Activated CD4-positive, alpha-beta T cell treated with anti-CD3 and anti-CD28 coated beads for 36 hours (primary cell): ENCODE results near the gene FER. TPM values are rescaled to one million over a fixed set of nuclear protein-coding genes. Genes with fewer than 3 reads are reported as not detected.

Source experiments
- ATAC-seq: fragments of 200-7000 bp; cut with Tn5 transposase; one replicate; pipeline ENCODE4 v1.10.0; 2021; ENCODE audit warnings: mild to moderate bottlenecking, moderate library complexity
- CTCF ChIA-PET: fragments of 350-600 bp; sonication (Branson Sonifier 250); formaldehyde crosslinking; loops from one replicate; lab custom pipeline; 2021; ENCODE audit warnings: antibody characterized with exemption; lab: Charles Lee
- POLR2A ChIA-PET: fragments of 350-600 bp; sonication (Branson Sonifier 250); formaldehyde crosslinking; loops from one replicate; lab custom pipeline; 2021; ENCODE audit warnings: antibody characterized with exemption, inconsistent platforms; lab: Charles Lee
- DNase-seq: peaks from one replicate; pipeline ENCODE4 v3.0.0-alpha.2; 2020
- H3K27ac Mint-ChIP-seq: one replicate; pipeline ENCODE4 v1.8.0; 2021; ENCODE audit warnings: mixed read lengths
- H3K27me3 Mint-ChIP-seq: one replicate; pipeline ENCODE4 v1.8.0; 2021; ENCODE audit warnings: mixed read lengths
- H3K36me3 Mint-ChIP-seq: one replicate; pipeline ENCODE4 v1.8.0; 2021; ENCODE audit warnings: low read depth, mixed read lengths
- H3K4me1 Mint-ChIP-seq: one replicate; pipeline ENCODE4 v1.8.0; 2021; ENCODE audit warnings: mixed read lengths
- H3K4me3 Mint-ChIP-seq: one replicate; pipeline ENCODE4 v1.8.0; 2021; ENCODE audit warnings: mild to moderate bottlenecking, moderate library complexity, mixed read lengths
- H3K9me3 Mint-ChIP-seq: one replicate; pipeline ENCODE4 v1.8.0; 2021; ENCODE audit warnings: low read depth, mixed read lengths
- intact Hi-C, 2 experiments: fragments of 100-400 bp; cut with DNase I in 1 of 2; cut with micrococcal nuclease in 1 of 2; formaldehyde crosslinking; loops; one replicate each; pipeline versions ENCODE4 v1.14.2 to v1.15.1; 2022 to 2024; cut with DNase I, micrococcal nuclease
- total RNA-seq, 2 experiments: library from RNA; stranded (reverse); gene quantifications; one replicate each; pipeline ENCODE4 v1.2.3, GENCODE V29; 2021

Gene FER
- total RNA-seq, 2 experiments from 2014 or later, result 9.3 to 9.9 TPM

DNA sequence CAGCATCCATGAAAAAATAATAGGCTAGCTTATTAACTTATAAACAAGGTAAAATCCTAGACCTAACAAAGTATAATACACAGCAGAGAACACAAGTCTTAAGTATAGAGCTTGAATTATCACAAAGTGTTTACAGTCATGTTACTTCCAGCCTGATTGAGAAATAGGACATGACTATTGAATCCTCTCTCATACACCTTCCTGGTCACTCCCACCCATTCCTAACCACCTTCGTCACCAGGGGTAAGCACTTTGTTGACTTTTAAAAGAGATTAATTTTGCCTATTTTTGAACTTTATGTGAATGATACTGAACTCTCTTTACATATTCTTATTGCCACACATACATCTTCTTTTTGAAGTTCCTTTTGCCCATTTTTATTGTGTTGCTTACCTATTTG lies 336.2 kb downstream of the FER start:
- intact Hi-C loops, result no loop called here
- no peak for DNase-seq
- Mint-ChIP-seq H3K27ac (no peak overlapping the region), H3K36me3 (no peaks in the 10 kb centered on the region), H3K9me3 (no peaks in the 10 kb centered on the region), H3K27me3 (no peaks in the 10 kb centered on the region), H3K4me1 (no peaks in the 10 kb centered on the region), H3K4me3 (no peak overlapping the region)
- POLR2A ChIA-PET, result no interaction called here
- ATAC-seq, result no peak
- CTCF ChIA-PET, result no interaction called here

DNA sequence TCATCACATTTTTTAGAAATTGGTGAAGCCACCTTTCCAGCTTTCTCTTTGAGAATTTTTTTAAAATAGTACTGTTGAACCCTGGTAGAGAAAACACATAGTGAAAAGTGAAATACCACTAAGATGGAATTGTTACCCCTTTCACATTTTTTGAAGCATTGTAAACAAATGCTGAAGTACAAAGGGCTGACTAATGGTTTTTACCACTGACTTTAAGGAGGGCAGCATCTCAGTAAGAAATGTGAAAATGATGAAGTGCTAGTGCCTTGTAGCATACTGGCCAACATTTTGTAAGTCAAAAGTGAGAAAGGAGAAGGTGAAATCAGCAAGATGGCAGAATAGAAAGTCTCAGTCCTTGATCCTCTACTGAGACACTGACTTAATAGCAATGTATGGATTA lies 341.5 kb downstream of the FER start:
- no peak for DNase-seq
- no peak overlapping the region for H3K4me3 Mint-ChIP-seq
- intact Hi-C loops, result no loop called here
- H3K27me3 Mint-ChIP-seq, result no peaks in the 10 kb centered on the region
- no peaks in the 10 kb centered on the region for H3K4me1 Mint-ChIP-seq
- no peak for ATAC-seq
- no peaks in the 10 kb centered on the region for H3K9me3 Mint-ChIP-seq
- POLR2A ChIA-PET, result interaction anchor here (0.6 kb wide), 1 partner anchor 13 kb away, joined by 7 read pairs; no protein-coding TSS in a partner anchor
- CTCF ChIA-PET, result no interaction called here
- H3K27ac Mint-ChIP-seq, result no peak overlapping the region
- H3K36me3 Mint-ChIP-seq, result no peaks in the 10 kb centered on the region

DNA sequence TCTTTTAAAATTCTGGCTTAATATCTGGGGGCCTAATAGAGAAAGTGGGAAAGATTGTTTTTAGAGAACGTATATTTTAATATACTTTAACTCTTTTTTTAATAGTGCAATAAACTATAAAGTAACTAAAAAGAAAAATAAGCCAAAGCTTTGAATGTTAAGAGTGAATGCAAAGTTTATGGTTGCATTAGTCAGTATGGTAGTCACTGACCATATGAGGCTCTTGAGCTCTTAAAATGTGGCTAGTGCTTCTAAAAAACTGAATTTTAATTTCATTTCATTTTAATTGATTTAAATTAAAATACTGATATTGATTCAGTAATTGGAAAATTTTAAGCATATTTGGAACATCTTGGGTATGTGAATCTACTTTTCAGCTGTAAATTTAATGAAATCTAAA lies 351.4 kb downstream of the FER start:
- H3K4me1 Mint-ChIP-seq, result no peaks in the 10 kb centered on the region
- ATAC-seq (no peak), DNase-seq (no peak)
- no peak overlapping the region for H3K4me3 Mint-ChIP-seq
- intact Hi-C loops, result no loop called here
- ChIA-PET POLR2A (no interaction called here), CTCF (no interaction called here)
- no peaks in the 10 kb centered on the region for H3K27me3 Mint-ChIP-seq
- H3K36me3 Mint-ChIP-seq, result no peaks in the 10 kb centered on the region
- H3K27ac Mint-ChIP-seq, result no peak overlapping the region
- no peaks in the 10 kb centered on the region for H3K9me3 Mint-ChIP-seq

DNA sequence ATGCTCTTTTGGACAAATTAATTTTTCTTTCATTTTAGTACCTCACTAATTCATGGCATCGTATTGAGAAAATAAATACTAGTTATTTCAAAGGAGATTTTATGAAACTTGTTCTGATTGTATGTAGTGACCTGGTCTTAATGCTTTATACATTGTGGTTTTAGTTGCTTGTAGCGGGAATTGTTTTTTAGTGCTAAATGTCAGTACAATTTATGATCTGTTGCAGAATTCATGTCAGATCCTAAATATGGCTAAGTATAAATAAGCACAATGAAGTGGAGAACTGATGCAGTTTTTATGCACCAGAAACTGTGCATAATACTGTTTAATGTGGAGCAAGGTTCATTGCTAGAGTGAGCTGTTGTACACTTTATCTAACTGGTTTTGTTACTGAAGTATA lies 353.3 kb downstream of the FER start:
- DNase-seq (no peak), ATAC-seq (no peak)
- H3K27me3 Mint-ChIP-seq, result no peaks in the 10 kb centered on the region
- CTCF ChIA-PET, result no interaction called here
- no peaks in the 10 kb centered on the region for H3K36me3 Mint-ChIP-seq
- H3K9me3 Mint-ChIP-seq, result no peaks in the 10 kb centered on the region
- H3K4me1 Mint-ChIP-seq, result no peaks in the 10 kb centered on the region
- intact Hi-C loops, result no loop called here
- POLR2A ChIA-PET, result no interaction called here
- no peak overlapping the region for H3K27ac Mint-ChIP-seq
- no peak overlapping the region for H3K4me3 Mint-ChIP-seq

DNA sequence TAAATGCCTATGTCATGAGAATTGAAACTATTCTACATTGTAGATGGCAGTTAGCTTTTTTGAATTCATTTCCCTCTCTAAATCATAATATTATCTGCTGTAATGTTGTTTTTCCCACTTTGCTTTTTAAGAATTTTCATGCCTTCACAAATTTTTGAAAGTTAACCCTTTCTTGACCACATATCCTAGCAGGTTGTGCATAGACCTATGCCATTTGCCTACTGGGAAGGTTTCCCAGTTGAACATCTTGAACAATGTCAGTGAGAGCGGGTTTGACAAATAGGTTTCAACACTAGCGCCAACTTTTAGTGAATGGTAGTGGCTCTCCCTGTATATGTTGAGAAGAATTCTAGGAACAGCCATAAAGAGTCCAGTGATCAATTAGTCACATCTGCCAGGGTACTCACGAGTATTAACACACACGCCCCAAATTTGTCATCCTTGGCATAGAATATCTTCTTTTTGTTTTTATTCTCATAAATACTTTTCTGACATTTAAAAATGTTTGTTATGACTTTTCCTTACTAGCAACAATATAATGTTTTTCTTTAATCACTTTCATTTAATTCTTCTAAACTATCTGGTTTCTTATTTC lies 354.5 kb downstream of the FER start:
- no peaks in the 10 kb centered on the region for H3K36me3 Mint-ChIP-seq
- ATAC-seq (no peak), DNase-seq (no peak)
- H3K4me1 Mint-ChIP-seq, result no peaks in the 10 kb centered on the region
- intact Hi-C loops, result no loop called here
- H3K27ac Mint-ChIP-seq, result no peak overlapping the region
- ChIA-PET CTCF (no interaction called here), POLR2A (no interaction called here)
- H3K9me3 Mint-ChIP-seq, result no peaks in the 10 kb centered on the region
- H3K27me3 Mint-ChIP-seq, result no peaks in the 10 kb centered on the region
- no peak overlapping the region for H3K4me3 Mint-ChIP-seq

DNA sequence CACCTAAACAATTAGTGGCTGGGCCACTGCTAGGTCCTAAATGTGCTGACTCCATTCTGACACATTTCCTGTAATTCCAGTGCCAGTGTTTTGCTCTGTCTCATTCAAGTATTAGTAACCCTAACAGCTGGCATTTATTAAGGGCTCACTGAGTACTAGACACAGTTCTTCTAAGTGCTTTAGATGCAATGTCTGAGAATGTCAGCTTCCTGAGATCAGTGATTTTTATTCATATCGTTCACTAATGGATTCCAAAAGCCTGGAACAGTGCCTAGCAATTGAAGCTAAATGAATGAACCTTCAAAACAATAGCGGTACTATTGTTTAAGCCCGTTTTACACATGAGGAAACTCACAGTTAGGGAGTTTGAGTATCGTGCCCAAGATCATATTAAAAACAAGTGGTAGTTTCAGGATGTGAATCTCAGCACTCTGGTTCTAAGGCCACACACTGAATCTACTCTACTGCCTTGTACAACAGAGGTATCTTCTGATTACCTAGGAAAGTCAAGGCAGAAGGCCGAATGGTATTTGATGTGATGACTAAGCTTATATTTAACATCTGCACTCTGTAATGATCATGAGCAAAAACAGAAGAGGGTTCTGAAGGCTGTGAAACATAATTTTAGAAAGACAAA lies 358.1 kb downstream of the FER start:
- DNase-seq, result no peak
- H3K4me3 Mint-ChIP-seq, result no peak overlapping the region
- H3K9me3 Mint-ChIP-seq, result no peaks in the 10 kb centered on the region
- POLR2A ChIA-PET, result no interaction called here
- ATAC-seq, result no peak
- H3K27me3 Mint-ChIP-seq, result no peaks in the 10 kb centered on the region
- no peaks in the 10 kb centered on the region for H3K36me3 Mint-ChIP-seq
- CTCF ChIA-PET, result interaction anchor here (0.7 to 0.8 kb wide), 2 partner anchors 279 to 336 kb away, joined by 3 read pairs; no protein-coding TSS in a partner anchor
- H3K27ac Mint-ChIP-seq, result no peak overlapping the region
- no peaks in the 10 kb centered on the region for H3K4me1 Mint-ChIP-seq
- intact Hi-C loops, result no loop called here

DNA sequence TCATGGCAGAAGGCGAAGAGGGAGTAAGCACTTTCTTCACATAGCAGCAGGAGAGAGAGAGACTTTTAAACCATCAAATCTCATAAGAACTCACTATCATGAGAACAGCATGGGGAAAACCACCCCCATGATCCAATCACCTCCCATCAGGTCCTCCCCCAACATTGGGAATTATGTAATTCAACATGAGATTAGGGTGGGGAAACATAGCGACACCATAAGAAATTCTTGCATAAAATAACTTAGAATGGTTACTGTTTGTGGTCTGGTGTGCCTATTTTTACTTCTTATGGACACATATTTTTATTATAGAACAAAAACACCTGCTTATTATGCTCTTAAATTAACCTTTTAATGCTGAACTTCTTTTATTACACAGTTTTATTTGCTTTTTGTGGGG lies 364.0 kb downstream of the FER start:
- H3K36me3 Mint-ChIP-seq, result no peaks in the 10 kb centered on the region
- no peaks in the 10 kb centered on the region for H3K9me3 Mint-ChIP-seq
- H3K27ac Mint-ChIP-seq, result no peak overlapping the region
- H3K27me3 Mint-ChIP-seq, result no peaks in the 10 kb centered on the region
- ChIA-PET POLR2A (no interaction called here), CTCF (no interaction called here)
- intact Hi-C loops, result no loop called here
- no peak overlapping the region for H3K4me3 Mint-ChIP-seq
- DNase-seq (no peak), ATAC-seq (no peak)
- no peaks in the 10 kb centered on the region for H3K4me1 Mint-ChIP-seq

DNA sequence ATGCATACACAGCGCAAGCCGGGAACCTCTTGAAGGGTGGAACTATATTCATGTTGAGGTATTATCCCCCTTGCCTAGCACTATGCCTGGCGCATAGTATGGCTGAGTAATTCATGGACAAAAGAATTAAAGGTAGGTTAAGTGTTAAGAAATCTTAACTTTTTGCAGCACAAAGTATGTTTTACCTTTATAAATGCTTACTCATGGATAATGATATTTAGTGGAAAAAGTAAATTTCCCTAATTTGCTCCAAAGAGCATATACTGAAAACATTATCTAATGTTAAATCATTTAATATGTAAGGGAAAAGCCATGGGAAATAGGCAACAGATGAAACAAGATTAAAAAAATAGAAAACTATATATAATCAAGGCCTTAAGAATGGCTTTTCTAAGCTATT lies 365.9 kb downstream of the FER start:
- H3K4me1 Mint-ChIP-seq, result no peaks in the 10 kb centered on the region

DNA sequence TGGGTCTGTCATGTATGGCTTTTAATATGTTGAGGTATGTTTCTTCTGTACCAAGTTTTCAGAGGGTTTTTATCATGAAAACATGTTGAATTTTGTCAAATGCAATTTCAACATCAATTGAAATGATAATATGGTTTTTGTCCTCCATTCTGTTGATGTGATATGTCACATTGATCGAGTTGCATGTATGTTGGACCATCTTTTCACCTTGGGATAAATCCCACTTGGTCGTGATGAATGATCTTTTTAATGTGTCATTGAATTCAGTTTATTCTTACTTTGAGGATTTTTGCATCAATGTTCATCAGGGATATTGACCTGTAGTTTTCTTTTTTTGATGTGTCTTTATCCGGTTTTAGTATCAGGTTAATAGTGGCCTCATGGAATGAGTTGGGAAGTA lies 373.5 kb downstream of the FER start:
- H3K4me1 Mint-ChIP-seq, result no peaks in the 10 kb centered on the region
- no peak overlapping the region for H3K27ac Mint-ChIP-seq
- CTCF ChIA-PET, result interaction anchor here (0.6 kb wide), 1 partner anchor 1826 kb away, joined by 3 read pairs; no protein-coding TSS in a partner anchor
- no peak overlapping the region for H3K4me3 Mint-ChIP-seq
- no peak for DNase-seq
- H3K27me3 Mint-ChIP-seq, result no peaks in the 10 kb centered on the region
- peaks cover 15% of the 10 kb centered on the region for H3K9me3 Mint-ChIP-seq
- ATAC-seq, result no peak
- peaks cover 8% of the 10 kb centered on the region for H3K36me3 Mint-ChIP-seq
- POLR2A ChIA-PET, result no interaction called here
- intact Hi-C loops, result no loop called here

More for the DNA sequence above, 365.9 kb downstream of the FER start:
- Mint-ChIP-seq H3K27me3 (no peaks in the 10 kb centered on the region), H3K36me3 (no peaks in the 10 kb centered on the region), H3K27ac (no peak overlapping the region), H3K9me3 (no peaks in the 10 kb centered on the region), H3K4me3 (no peak overlapping the region)
- intact Hi-C loops, result no loop called here
- CTCF ChIA-PET, result no interaction called here
- POLR2A ChIA-PET, result interaction anchor here (0.7 kb wide), 1 partner anchor 64 kb away, joined by 6 read pairs; no protein-coding TSS in a partner anchor
- no peak for DNase-seq
- no peak for ATAC-seq

DNA sequence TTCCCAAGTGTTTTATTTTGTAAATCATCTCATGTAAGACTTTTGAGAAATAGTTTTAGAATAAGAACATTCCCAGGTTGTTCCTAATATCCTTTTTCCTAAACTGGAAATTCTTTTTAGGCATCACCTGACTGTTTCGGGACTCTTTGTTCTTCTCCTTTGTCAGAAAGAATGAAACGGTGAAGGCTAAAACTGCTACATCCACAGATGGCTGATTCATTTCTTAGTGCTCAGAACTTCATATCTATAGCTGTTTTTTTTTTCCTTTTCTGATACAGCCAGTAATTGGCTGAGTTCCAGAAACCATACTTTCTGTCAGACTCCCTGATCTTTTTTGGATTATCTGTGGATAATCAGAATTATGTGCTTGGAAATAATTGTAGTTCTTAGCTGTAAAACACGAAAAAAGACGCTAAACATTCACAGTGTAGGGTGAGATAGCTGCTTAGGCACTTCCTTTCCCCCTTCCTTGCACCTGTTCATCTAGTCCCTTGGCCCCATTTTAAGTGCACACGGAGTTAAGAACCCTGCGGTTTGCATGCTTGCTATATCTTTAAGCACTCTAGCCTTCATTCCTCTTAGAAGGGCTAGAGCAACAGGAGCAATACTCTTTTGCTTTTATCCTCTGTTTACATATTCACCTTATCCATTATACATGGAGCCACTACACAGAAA lies 378.2 kb downstream of the FER start:
- ATAC-seq (no peak), DNase-seq (no peak)
- H3K36me3 Mint-ChIP-seq, result peaks cover 7% of the 10 kb centered on the region
- ChIA-PET CTCF (interaction anchor here (0.5 to 0.7 kb wide), 2 partner anchors 242 to 1069 kb away, joined by 3 read pairs; no protein-coding TSS in a partner anchor), POLR2A (no interaction called here)
- H3K27ac Mint-ChIP-seq, result no peak overlapping the region
- peaks cover 5% of the 10 kb centered on the region for H3K9me3 Mint-ChIP-seq
- no peaks in the 10 kb centered on the region for H3K4me1 Mint-ChIP-seq
- no peaks in the 10 kb centered on the region for H3K27me3 Mint-ChIP-seq
- intact Hi-C loops, result no loop called here
- no peak overlapping the region for H3K4me3 Mint-ChIP-seq

DNA sequence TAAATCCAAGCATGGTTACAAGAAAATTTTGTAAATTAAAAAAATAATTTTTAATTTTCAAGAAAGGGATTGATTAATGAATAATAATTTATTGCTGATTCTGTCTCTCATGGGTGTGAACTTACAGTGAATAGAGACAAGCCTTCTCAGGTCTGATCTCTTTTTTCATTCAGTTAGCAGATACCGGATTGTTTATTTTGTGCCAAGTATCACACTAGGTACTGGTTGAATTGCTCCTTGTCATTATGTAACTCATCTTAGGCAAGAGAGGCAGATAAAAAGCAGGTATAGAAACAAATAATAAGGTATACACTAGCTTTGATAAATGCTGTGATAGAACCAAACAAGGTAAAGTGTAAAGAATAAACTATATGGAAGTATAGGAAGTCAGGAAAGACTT lies 378.8 kb downstream of the FER start:
- Mint-ChIP-seq H3K27ac (no peak overlapping the region), H3K4me1 (no peaks in the 10 kb centered on the region), H3K36me3 (peaks cover 6% of the 10 kb centered on the region), H3K9me3 (peaks cover 5% of the 10 kb centered on the region), H3K27me3 (no peaks in the 10 kb centered on the region), H3K4me3 (no peak overlapping the region)
- DNase-seq (no peak), ATAC-seq (no peak)
- intact Hi-C loops, result no loop called here
- CTCF ChIA-PET, result interaction anchor here (0.7 kb wide), 1 partner anchor 1069 kb away, joined by 3 read pairs; no protein-coding TSS in a partner anchor
- POLR2A ChIA-PET, result no interaction called here

DNA sequence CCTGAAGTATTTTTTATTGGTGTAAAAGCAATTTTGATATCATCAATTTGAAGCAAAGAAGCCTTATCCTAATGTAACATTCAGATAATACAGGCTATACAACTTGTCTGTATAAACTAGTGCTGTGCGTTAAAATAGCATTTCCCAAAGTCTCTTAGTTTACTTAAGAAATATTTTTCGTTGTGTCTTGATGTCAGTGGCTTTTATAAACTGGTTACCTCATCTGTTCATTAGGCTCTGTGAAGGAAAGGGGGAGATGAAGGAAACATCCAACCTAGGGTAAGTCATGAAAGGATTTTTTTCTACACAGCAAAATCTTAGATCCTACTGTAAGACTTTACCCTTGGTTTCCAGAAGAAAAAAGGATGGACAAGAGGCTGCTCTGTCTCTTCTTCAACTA lies 389.2 kb downstream of the FER start:
- ATAC-seq (no peak), DNase-seq (no peak)
- Mint-ChIP-seq H3K36me3 (no peaks in the 10 kb centered on the region), H3K27me3 (no peaks in the 10 kb centered on the region), H3K9me3 (no peaks in the 10 kb centered on the region), H3K27ac (no peak overlapping the region), H3K4me1 (no peaks in the 10 kb centered on the region), H3K4me3 (no peak overlapping the region)
- intact Hi-C loops, result no loop called here
- CTCF ChIA-PET, result no interaction called here
- POLR2A ChIA-PET, result no interaction called here
